Endodermal cell (in vitro differentiated cells): Measurements from ENCODE around the gene GRM4. TPM values are rescaled to one million over a fixed set of nuclear protein-coding genes. Genes with fewer than 3 reads are reported as not detected.
A peak's percentile ranks its signal among the peaks of the same experiment; 100 is the strongest.

ENCODE experiments used
- DNase-seq: peaks from one replicate; pipeline ENCODE4 v3.0.0-alpha.2; 2017
- H3K27ac ChIP-seq: 2 replicates; pipeline ENCODE4 v1.5.1; 2013; ENCODE audit warnings: mild to moderate bottlenecking, low read depth, low read length, moderate library complexity
- H3K27me3 ChIP-seq: 2 replicates; pipeline ENCODE4 v1.6.1; 2013; ENCODE audit warnings: mild to moderate bottlenecking, low read length, moderate library complexity; ENCODE audit not compliant: insufficient read depth, control insufficient read depth, poor library complexity, severe bottlenecking
- H3K36me3 ChIP-seq: 2 replicates; pipeline ENCODE4 v1.7.0; 2013; ENCODE audit warnings: mild to moderate bottlenecking, low read length, moderate library complexity; ENCODE audit not compliant: control insufficient read depth, insufficient read depth
- H3K4me1 ChIP-seq: one replicate; pipeline ENCODE4 v1.7.0; 2013; ENCODE audit warnings: low read length; ENCODE audit not compliant: control insufficient read depth, insufficient read depth
- H3K4me3 ChIP-seq: 2 replicates; pipeline ENCODE4 v1.5.1; 2013; ENCODE audit warnings: mild to moderate bottlenecking, low read length, moderate library complexity
- H3K9ac ChIP-seq: 2 replicates; pipeline ENCODE4 v1.6.1; 2013; ENCODE audit warnings: mild to moderate bottlenecking, low read length, moderate library complexity; ENCODE audit not compliant: poor library complexity, severe bottlenecking; ENCODE audit errors: extremely low read depth
- H3K9me3 ChIP-seq: 2 replicates; pipeline ENCODE4 v1.6.1; 2013; ENCODE audit warnings: mild to moderate bottlenecking, low read length, moderate library complexity; ENCODE audit not compliant: control insufficient read depth
- H3K27ac Mint-ChIP-seq: 2 replicates; pipeline ENCODE4 v1.8.0; 2020; ENCODE audit warnings: mixed read lengths
- H3K27me3 Mint-ChIP-seq: 2 replicates; pipeline ENCODE4 v1.8.0; 2021; ENCODE audit warnings: mild to moderate bottlenecking, mixed read lengths; ENCODE audit not compliant: insufficient read depth
- H3K36me3 Mint-ChIP-seq: 2 replicates; pipeline ENCODE4 v1.8.0; 2020; ENCODE audit warnings: low read depth, mixed read lengths
- H3K4me1 Mint-ChIP-seq: 2 replicates; pipeline ENCODE4 v1.8.0; 2020; ENCODE audit warnings: mixed read lengths
- H3K4me3 Mint-ChIP-seq: 2 replicates; pipeline ENCODE4 v1.8.0; 2020; ENCODE audit warnings: mild to moderate bottlenecking, moderate library complexity, mixed read lengths
- H3K9me3 Mint-ChIP-seq: 2 replicates; pipeline ENCODE4 v1.8.0; 2020; ENCODE audit warnings: mild to moderate bottlenecking, mixed read lengths
- WGBS, 2 experiments: methylation state at CpG; one replicate each; pipeline versions ENCODE4 v1.1.5 to v1.1.7; 2013; ENCODE audit warnings: missing lambda C conversion rate in 2 of 2, mixed read lengths in 1 of 2; ENCODE audit not compliant: insufficient coverage in 1 of 2, insufficient read length in 1 of 2; 5-methylcytosine and 5-hydroxymethylcytosine counted together
- total RNA-seq, 2 donors: library from RNA; stranded (reverse); fragmentation: NEBNext Ultra II Directional in 1 of 2; extraction: Animal tissue kit (Norgen Biotek cat#: 25700) in 1 of 2; gene quantifications; 2 replicates in 1 of 2; 3 replicates in 1 of 2; pipeline ENCODE4 v1.2.1, GENCODE V29; 2021
- TF ChIP-seq, protein P1 (sequence below): fragments of 200-600 bp; sonication (generic); conservative IDR thresholded peaks from 2 replicates; pipeline ENCODE4 v1.5.0; 2021; ENCODE audit warnings: antibody characterized with exemption, mild to moderate bottlenecking

Gene GRM4
- total RNA-seq, 2 donors from 2014 or later, result 3.1 to 9.1 TPM

- peaks cover 8% of the 10 kb centered on the region for H3K9me3 Mint-ChIP-seq
- WGBS, 2 experiments, result 93 to 98% methylated on average over 6 to 8 of the region's 8 CpGs
- DNase-seq, result peak; percentile 28
- H3K27ac Mint-ChIP-seq, result no peak overlapping the region
- no peak overlapping the region for H3K27ac ChIP-seq
- peaks cover 37% of the 10 kb centered on the region for H3K27me3 Mint-ChIP-seq
- H3K4me1 ChIP-seq, result peaks cover 12% of the 10 kb centered on the region
- no peaks in the 10 kb centered on the region for H3K27me3 ChIP-seq
- TF ChIP-seq, protein P1, sequence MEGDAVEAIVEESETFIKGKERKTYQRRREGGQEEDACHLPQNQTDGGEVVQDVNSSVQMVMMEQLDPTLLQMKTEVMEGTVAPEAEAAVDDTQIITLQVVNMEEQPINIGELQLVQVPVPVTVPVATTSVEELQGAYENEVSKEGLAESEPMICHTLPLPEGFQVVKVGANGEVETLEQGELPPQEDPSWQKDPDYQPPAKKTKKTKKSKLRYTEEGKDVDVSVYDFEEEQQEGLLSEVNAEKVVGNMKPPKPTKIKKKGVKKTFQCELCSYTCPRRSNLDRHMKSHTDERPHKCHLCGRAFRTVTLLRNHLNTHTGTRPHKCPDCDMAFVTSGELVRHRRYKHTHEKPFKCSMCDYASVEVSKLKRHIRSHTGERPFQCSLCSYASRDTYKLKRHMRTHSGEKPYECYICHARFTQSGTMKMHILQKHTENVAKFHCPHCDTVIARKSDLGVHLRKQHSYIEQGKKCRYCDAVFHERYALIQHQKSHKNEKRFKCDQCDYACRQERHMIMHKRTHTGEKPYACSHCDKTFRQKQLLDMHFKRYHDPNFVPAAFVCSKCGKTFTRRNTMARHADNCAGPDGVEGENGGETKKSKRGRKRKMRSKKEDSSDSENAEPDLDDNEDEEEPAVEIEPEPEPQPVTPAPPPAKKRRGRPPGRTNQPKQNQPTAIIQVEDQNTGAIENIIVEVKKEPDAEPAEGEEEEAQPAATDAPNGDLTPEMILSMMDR, result no peak
- no peak overlapping the region for H3K4me3 ChIP-seq
- H3K36me3 Mint-ChIP-seq, result no peaks in the 10 kb centered on the region
- H3K9me3 ChIP-seq, result peaks cover 9% of the 10 kb centered on the region
- H3K9ac ChIP-seq, result no peak overlapping the region
- no peaks in the 10 kb centered on the region for H3K36me3 ChIP-seq
- H3K4me1 Mint-ChIP-seq, result peaks cover 35% of the 10 kb centered on the region
- H3K4me3 Mint-ChIP-seq, result no peak overlapping the region
Observed at GRCh38 chr6:33983721-33984465, 162.0 kb downstream of the GRM4 start.

GRCh38 chr6:33983109-33983716 lies 162.7 kb downstream of the GRM4 start:
- Histone ChIP-seq H3K4me3 (no peak overlapping the region), H3K9me3 (peaks cover 9% of the 10 kb centered on the region), H3K9ac (no peak overlapping the region), H3K27ac (no peak overlapping the region), H3K36me3 (no peaks in the 10 kb centered on the region), H3K4me1 (peaks cover 6% of the 10 kb centered on the region), H3K27me3 (no peaks in the 10 kb centered on the region)
- peak; percentile 48 for DNase-seq
- Mint-ChIP-seq H3K4me3 (no peak overlapping the region), H3K9me3 (peaks cover 8% of the 10 kb centered on the region), H3K27me3 (peaks cover 34% of the 10 kb centered on the region), H3K36me3 (no peaks in the 10 kb centered on the region), H3K27ac (no peak overlapping the region), H3K4me1 (peaks cover 34% of the 10 kb centered on the region)
- 89 to 94% methylated on average over 9 to 13 of the region's 13 CpGs for WGBS, 2 experiments
- TF ChIP-seq, protein P1, result no peak

DNA sequence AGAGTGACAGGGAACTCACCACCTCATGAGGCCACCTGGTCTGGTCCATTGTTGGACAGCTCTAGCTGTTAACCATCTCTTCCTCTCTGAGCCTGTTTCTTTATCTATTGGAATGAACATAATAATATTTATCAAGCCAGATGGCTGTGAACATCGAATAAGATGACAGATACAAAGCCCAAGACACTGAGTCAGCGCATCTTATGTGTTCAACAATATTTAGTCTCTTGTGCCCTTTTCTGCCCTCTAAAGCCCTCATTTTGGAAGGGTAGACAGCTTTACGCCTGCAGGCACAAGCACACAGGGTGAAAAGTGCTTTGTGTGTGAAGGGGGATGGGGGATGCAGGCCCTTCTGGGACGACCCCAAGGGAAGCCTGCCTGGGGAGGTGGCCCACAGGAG lies 164.0 kb downstream of the GRM4 start:
- Mint-ChIP-seq H3K27ac (no peak overlapping the region), H3K4me3 (no peak overlapping the region)

More for the DNA sequence above, 164.0 kb downstream of the GRM4 start:
- no peaks in the 10 kb centered on the region for H3K4me1 ChIP-seq
- Mint-ChIP-seq H3K4me1 (peaks cover 26% of the 10 kb centered on the region), H3K27me3 (peaks cover 44% of the 10 kb centered on the region), H3K36me3 (no peaks in the 10 kb centered on the region), H3K9me3 (peaks cover 8% of the 10 kb centered on the region)
- peaks cover 5% of the 10 kb centered on the region for H3K27me3 ChIP-seq
- H3K27ac ChIP-seq, result no peak overlapping the region
- H3K36me3 ChIP-seq, result no peaks in the 10 kb centered on the region
- TF ChIP-seq, protein P1, result no peak
- H3K9me3 ChIP-seq, result peaks cover 6% of the 10 kb centered on the region
- H3K4me3 ChIP-seq, result no peak overlapping the region
- no peak for DNase-seq
- no peak overlapping the region for H3K9ac ChIP-seq
- WGBS, 2 experiments, result 80 to 94% methylated on average over 2 to 4 of the region's 4 CpGs
